ENCODE results near the gene SEC11A.

The SEC11A gene

GRCh38 chr15:84658788-84659411, 57.0 kb downstream of the SEC11A start:
- H3K9me3 ChIP-seq (ENCODE audit: control insufficient read depth in 2 of 2, low read length in 2 of 2) = no peaks in the 10 kb centered on the region
- no peaks in the 10 kb centered on the region for H3K27me3 ChIP-seq (ENCODE audit: control insufficient read depth in 2 of 2, insufficient read depth in 2 of 2, low read length in 2 of 2)
- no peaks in the 10 kb centered on the region for H3K36me3 ChIP-seq (ENCODE audit: control insufficient read depth in 2 of 2, insufficient read depth in 2 of 2, low read length in 2 of 2)
- H3K4me3 ChIP-seq (ENCODE audit: low read length in 2 of 2) = peak overlapping the region; percentile 68 to 69
- peak overlapping the region; percentile 56 to 71 for H3K9ac ChIP-seq (ENCODE audit: low read depth in 1 of 2, low read length in 2 of 2)
- peak overlapping the region; percentile 43 to 66 for H3K27ac ChIP-seq (ENCODE audit: low read depth in 2 of 2, low read length in 2 of 2)
- peaks cover 15 to 22% of the 10 kb centered on the region in 2 donors for H3K4me1 ChIP-seq (ENCODE audit: control insufficient read depth in 2 of 2, insufficient read depth in 2 of 2, low read length in 2 of 2)

GRCh38 chr15:84658080-84658787, 57.7 kb downstream of the SEC11A start, which contains the start of gene NMB:
Gene NMB (minus strand): TSS chr15:84658199. CDS start chr15:84658152, 47 bp downstream.
- H3K4me3 ChIP-seq (ENCODE audit: low read length in 2 of 2) = peak within 1 kb of the TSS; percentile 68 to 69
- H3K9ac ChIP-seq (ENCODE audit: low read depth in 1 of 2, low read length in 2 of 2) = peak within 1 kb of the TSS; percentile 63 to 71
- H3K9me3 ChIP-seq (ENCODE audit: control insufficient read depth in 2 of 2, low read length in 2 of 2) = no peaks in the 10 kb centered on the region
- H3K36me3 ChIP-seq (ENCODE audit: control insufficient read depth in 2 of 2, insufficient read depth in 2 of 2, low read length in 2 of 2) = no peaks in the 10 kb centered on the region
- peaks cover 20 to 28% of the 10 kb centered on the region in 2 donors for H3K4me1 ChIP-seq (ENCODE audit: control insufficient read depth in 2 of 2, insufficient read depth in 2 of 2, low read length in 2 of 2)
- H3K27me3 ChIP-seq (ENCODE audit: control insufficient read depth in 2 of 2, insufficient read depth in 2 of 2, low read length in 2 of 2) = no peaks in the 10 kb centered on the region
- H3K27ac ChIP-seq (ENCODE audit: low read depth in 2 of 2, low read length in 2 of 2) = peak within 1 kb of the TSS; percentile 43 to 66

- Histone ChIP-seq H3K27ac (ENCODE audit: low read depth in 2 of 2, low read length in 2 of 2) (peak overlapping the region; percentile 10 to 43), H3K9ac (ENCODE audit: low read depth in 1 of 2, low read length in 2 of 2) (peak overlapping the region; percentile 63 to 71), H3K27me3 (ENCODE audit: control insufficient read depth in 2 of 2, insufficient read depth in 2 of 2, low read length in 2 of 2) (no peaks in the 10 kb centered on the region), H3K4me1 (ENCODE audit: control insufficient read depth in 2 of 2, insufficient read depth in 2 of 2, low read length in 2 of 2) (peaks cover 20 to 33% of the 10 kb centered on the region in 2 donors), H3K4me3 (ENCODE audit: low read length in 2 of 2) (peak overlapping the region; percentile 68 to 69), H3K9me3 (ENCODE audit: control insufficient read depth in 2 of 2, low read length in 2 of 2) (no peaks in the 10 kb centered on the region), H3K36me3 (ENCODE audit: control insufficient read depth in 2 of 2, insufficient read depth in 2 of 2, low read length in 2 of 2) (no peaks in the 10 kb centered on the region)
Measured at GRCh38 chr15:84657748-84658079, 58.2 kb downstream of the SEC11A start.

- Histone ChIP-seq H3K4me3 (ENCODE audit: low read length in 2 of 2) (no peak overlapping the region), H3K4me1 (ENCODE audit: control insufficient read depth in 2 of 2, insufficient read depth in 2 of 2, low read length in 2 of 2) (peaks cover 20 to 37% of the 10 kb centered on the region in 2 donors)
Measured at GRCh38 chr15:84656972-84657371, 59.0 kb downstream of the SEC11A start.

GRCh38 chr15:84654689-84655453, 61.1 kb downstream of the SEC11A start:
- Histone ChIP-seq H3K27me3 (ENCODE audit: control insufficient read depth in 2 of 2, insufficient read depth in 2 of 2, low read length in 2 of 2) (no peaks in the 10 kb centered on the region), H3K9ac (ENCODE audit: low read depth in 1 of 2, low read length in 2 of 2) (peak overlapping the region; percentile 82 to 94), H3K27ac (ENCODE audit: low read depth in 2 of 2, low read length in 2 of 2) (peak overlapping the region; percentile 81 to 88), H3K4me3 (ENCODE audit: low read length in 2 of 2) (peak overlapping the region; percentile 97 to 98), H3K9me3 (ENCODE audit: control insufficient read depth in 2 of 2, low read length in 2 of 2) (no peaks in the 10 kb centered on the region), H3K36me3 (ENCODE audit: control insufficient read depth in 2 of 2, insufficient read depth in 2 of 2, low read length in 2 of 2) (peaks cover 6 to 14% of the 10 kb centered on the region in 2 donors), H3K4me1 (ENCODE audit: control insufficient read depth in 2 of 2, insufficient read depth in 2 of 2, low read length in 2 of 2) (peaks cover 20 to 37% of the 10 kb centered on the region in 2 donors)

More at GRCh38 chr15:84656972-84657371, 59.0 kb downstream of the SEC11A start:
- Histone ChIP-seq H3K36me3 (ENCODE audit: control insufficient read depth in 2 of 2, insufficient read depth in 2 of 2, low read length in 2 of 2) (peaks cover 0 to 4% of the 10 kb centered on the region in 2 donors), H3K27ac (ENCODE audit: low read depth in 2 of 2, low read length in 2 of 2) (no peak overlapping the region), H3K9ac (ENCODE audit: low read depth in 1 of 2, low read length in 2 of 2) (no peak overlapping the region), H3K9me3 (ENCODE audit: control insufficient read depth in 2 of 2, low read length in 2 of 2) (no peaks in the 10 kb centered on the region), H3K27me3 (ENCODE audit: control insufficient read depth in 2 of 2, insufficient read depth in 2 of 2, low read length in 2 of 2) (no peaks in the 10 kb centered on the region)

- Histone ChIP-seq H3K4me3 (ENCODE audit: low read length in 2 of 2) (peak within 1 kb of the TSS; percentile 97 to 98), H3K36me3 (ENCODE audit: control insufficient read depth in 2 of 2, insufficient read depth in 2 of 2, low read length in 2 of 2) (peaks cover 8 to 17% of the 10 kb centered on the region in 2 donors), H3K27ac (ENCODE audit: low read depth in 2 of 2, low read length in 2 of 2) (peak within 1 kb of the TSS; percentile 81 to 88), H3K9ac (ENCODE audit: low read depth in 1 of 2, low read length in 2 of 2) (peak within 1 kb of the TSS; percentile 82 to 94), H3K9me3 (ENCODE audit: control insufficient read depth in 2 of 2, low read length in 2 of 2) (no peaks in the 10 kb centered on the region), H3K4me1 (ENCODE audit: control insufficient read depth in 2 of 2, insufficient read depth in 2 of 2, low read length in 2 of 2) (peaks cover 20 to 36% of the 10 kb centered on the region in 2 donors), H3K27me3 (ENCODE audit: control insufficient read depth in 2 of 2, insufficient read depth in 2 of 2, low read length in 2 of 2) (no peaks in the 10 kb centered on the region)
Measured at GRCh38 chr15:84653910-84654688, 61.8 kb downstream of the SEC11A start, which contains the start of gene WDR73. Gene WDR73 (minus strand): TSS chr15:84654283. CDS start chr15:84654274, 9 bp downstream.

- H3K36me3 ChIP-seq (ENCODE audit: control insufficient read depth in 2 of 2, insufficient read depth in 2 of 2, low read length in 2 of 2) = peaks cover 14 to 22% of the 10 kb centered on the region in 2 donors
- H3K9ac ChIP-seq (ENCODE audit: low read depth in 1 of 2, low read length in 2 of 2) = peak overlapping the region; percentile 82 to 94
- H3K4me1 ChIP-seq (ENCODE audit: control insufficient read depth in 2 of 2, insufficient read depth in 2 of 2, low read length in 2 of 2) = peaks cover 20 to 31% of the 10 kb centered on the region in 2 donors
- peak overlapping the region; percentile 81 to 88 for H3K27ac ChIP-seq (ENCODE audit: low read depth in 2 of 2, low read length in 2 of 2)
- H3K27me3 ChIP-seq (ENCODE audit: control insufficient read depth in 2 of 2, insufficient read depth in 2 of 2, low read length in 2 of 2) = no peaks in the 10 kb centered on the region
- H3K4me3 ChIP-seq (ENCODE audit: low read length in 2 of 2) = peak overlapping the region; percentile 97 to 98
- no peaks in the 10 kb centered on the region for H3K9me3 ChIP-seq (ENCODE audit: control insufficient read depth in 2 of 2, low read length in 2 of 2)
Measured at GRCh38 chr15:84653584-84653909, 62.4 kb downstream of the SEC11A start.

- peaks cover 45 to 58% of the 10 kb centered on the region in 2 donors for H3K36me3 ChIP-seq (ENCODE audit: control insufficient read depth in 2 of 2, insufficient read depth in 2 of 2, low read length in 2 of 2)
- no peaks in the 10 kb centered on the region for H3K27me3 ChIP-seq (ENCODE audit: control insufficient read depth in 2 of 2, insufficient read depth in 2 of 2, low read length in 2 of 2)
- H3K27ac ChIP-seq (ENCODE audit: low read depth in 2 of 2, low read length in 2 of 2) = no peak overlapping the region
- H3K4me3 ChIP-seq (ENCODE audit: low read length in 2 of 2) = no peak overlapping the region
- H3K4me1 ChIP-seq (ENCODE audit: control insufficient read depth in 2 of 2, insufficient read depth in 2 of 2, low read length in 2 of 2) = peaks cover 6 to 15% of the 10 kb centered on the region in 2 donors
- no peaks in the 10 kb centered on the region for H3K9me3 ChIP-seq (ENCODE audit: control insufficient read depth in 2 of 2, low read length in 2 of 2)
- H3K9ac ChIP-seq (ENCODE audit: low read depth in 1 of 2, low read length in 2 of 2) = no peak overlapping the region
Measured at GRCh38 chr15:84649706-84650105, 66.2 kb downstream of the SEC11A start.

- H3K9ac ChIP-seq (ENCODE audit: low read depth in 1 of 2, low read length in 2 of 2) = no peak overlapping the region
- peaks cover 3 to 12% of the 10 kb centered on the region in 2 donors for H3K4me1 ChIP-seq (ENCODE audit: control insufficient read depth in 2 of 2, insufficient read depth in 2 of 2, low read length in 2 of 2)
- H3K27ac ChIP-seq (ENCODE audit: low read depth in 2 of 2, low read length in 2 of 2) = no peak overlapping the region
- H3K4me3 ChIP-seq (ENCODE audit: low read length in 2 of 2) = no peak overlapping the region
- H3K9me3 ChIP-seq (ENCODE audit: control insufficient read depth in 2 of 2, low read length in 2 of 2) = no peaks in the 10 kb centered on the region
- H3K27me3 ChIP-seq (ENCODE audit: control insufficient read depth in 2 of 2, insufficient read depth in 2 of 2, low read length in 2 of 2) = no peaks in the 10 kb centered on the region
- H3K36me3 ChIP-seq (ENCODE audit: control insufficient read depth in 2 of 2, insufficient read depth in 2 of 2, low read length in 2 of 2) = peaks cover 51 to 63% of the 10 kb centered on the region in 2 donors
Measured at GRCh38 chr15:84648539-84648938, 67.4 kb downstream of the SEC11A start.

All from mucosa of rectum (tissue), 2 donors.